ENCODE data around the gene TMEM212. TPM values are rescaled to one million over a fixed set of nuclear protein-coding genes. Genes with fewer than 3 reads are reported as not detected.

Gene TMEM212
- total and polyA plus RNA-seq, 4 experiments from 2014 or later = not detected

DNA sequence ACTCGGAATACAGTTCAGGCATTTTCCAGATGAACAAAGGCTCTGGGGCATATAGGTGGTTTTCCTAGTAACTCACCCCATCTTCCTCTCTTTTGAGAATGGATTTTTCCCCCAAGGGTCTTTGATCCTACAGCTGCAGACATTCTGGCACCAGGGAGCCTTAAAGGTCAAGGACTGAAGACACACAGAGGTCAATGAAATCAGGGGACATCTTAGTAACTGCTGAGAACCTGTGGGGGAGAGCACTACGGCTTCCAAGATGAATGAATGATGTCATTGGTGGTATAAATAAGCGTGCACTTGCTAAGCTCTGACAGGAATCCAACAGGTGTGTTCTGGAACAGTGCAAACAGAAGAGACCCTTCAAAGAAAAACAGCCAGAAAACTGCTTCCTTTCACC lies 36.3 kb downstream of the TMEM212 start:
- Mint-ChIP-seq H3K36me3 (no peaks in the 10 kb centered on the region), H3K4me1 (no peaks in the 10 kb centered on the region), H3K9me3 (no peaks in the 10 kb centered on the region), H3K4me3 (no peak overlapping the region), H3K27me3 (peaks cover 7 to 8% of the 10 kb centered on the region in 2 donors), H3K27ac (no peak overlapping the region)
- H3K9me3 ChIP-seq (ENCODE audit: control insufficient read depth in 1 of 2, low read length in 2 of 2) = no peaks in the 10 kb centered on the region
- H3K27me3 ChIP-seq (ENCODE audit: insufficient read depth, low read length) = no peaks in the 10 kb centered on the region
- no peak for DNase-seq
- no peaks in the 10 kb centered on the region for H3K4me1 ChIP-seq (ENCODE audit: insufficient read depth, low read length)
- CTCF ChIA-PET (ENCODE audit: partially characterized antibody) = no interaction called here
- H3K4me3 ChIP-seq (ENCODE audit: low read length in 2 of 2) = no peak overlapping the region
- no peak overlapping the region for H3K27ac ChIP-seq (ENCODE audit: low read depth, low read length)
- POLR2A ChIA-PET (ENCODE audit: partially characterized antibody) = no interaction called here
- H3K36me3 ChIP-seq (ENCODE audit: insufficient read depth, low read length) = no peaks in the 10 kb centered on the region
- intact Hi-C loops (cut with micrococcal nuclease) = no loop called here

DNA sequence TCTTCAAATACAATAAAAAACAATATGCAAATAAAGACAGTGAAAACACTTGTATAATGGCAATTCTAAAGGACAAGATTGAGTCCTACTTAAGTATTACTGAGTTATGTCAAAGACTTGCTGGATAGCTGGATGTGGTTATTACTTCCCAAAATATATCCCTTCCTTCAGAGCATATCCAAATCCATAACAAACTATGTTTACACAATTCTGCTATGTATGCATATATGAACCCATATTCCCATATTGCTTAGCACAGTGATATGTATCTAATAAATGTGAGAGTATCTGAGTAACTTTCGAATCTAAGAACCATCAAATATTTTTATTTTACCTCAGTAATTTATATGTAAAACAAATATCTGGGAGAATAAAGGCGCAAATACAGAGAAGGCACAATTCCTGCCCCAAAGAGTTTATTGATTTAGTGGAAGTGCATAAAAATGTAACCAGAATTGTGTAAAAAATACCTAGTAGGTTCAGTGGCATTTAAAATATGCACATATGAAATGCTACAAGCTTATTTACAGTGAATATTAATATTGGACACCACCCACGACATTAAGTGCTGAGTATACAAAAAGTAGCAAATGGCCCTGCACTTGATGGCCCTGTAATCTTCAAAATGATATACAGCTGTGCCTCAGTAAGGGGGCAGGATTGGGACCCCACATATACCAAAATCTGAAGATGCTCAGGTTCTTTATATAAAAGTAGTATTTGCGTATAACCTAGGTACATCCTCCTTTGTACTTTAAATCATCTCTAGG lies 37.1 kb downstream of the TMEM212 start:
- Histone ChIP-seq H3K27ac (ENCODE audit: low read depth, low read length) (no peak overlapping the region), H3K4me3 (ENCODE audit: low read length in 2 of 2) (no peak overlapping the region), H3K27me3 (ENCODE audit: insufficient read depth, low read length) (no peaks in the 10 kb centered on the region), H3K4me1 (ENCODE audit: insufficient read depth, low read length) (no peaks in the 10 kb centered on the region), H3K36me3 (ENCODE audit: insufficient read depth, low read length) (no peaks in the 10 kb centered on the region), H3K9me3 (ENCODE audit: control insufficient read depth in 1 of 2, low read length in 2 of 2) (no peaks in the 10 kb centered on the region)
- DNase-seq = no peak
- CTCF ChIA-PET (ENCODE audit: partially characterized antibody) = no interaction called here
- no peak overlapping the region for H3K4me3 Mint-ChIP-seq
- no peaks in the 10 kb centered on the region for H3K9me3 Mint-ChIP-seq
- POLR2A ChIA-PET (ENCODE audit: partially characterized antibody) = no interaction called here
- H3K4me1 Mint-ChIP-seq = no peaks in the 10 kb centered on the region
- intact Hi-C loops (cut with micrococcal nuclease) = no loop called here
- H3K36me3 Mint-ChIP-seq = no peaks in the 10 kb centered on the region
- no peak overlapping the region for H3K27ac Mint-ChIP-seq
- H3K27me3 Mint-ChIP-seq = peaks cover 7 to 8% of the 10 kb centered on the region in 2 donors

DNA sequence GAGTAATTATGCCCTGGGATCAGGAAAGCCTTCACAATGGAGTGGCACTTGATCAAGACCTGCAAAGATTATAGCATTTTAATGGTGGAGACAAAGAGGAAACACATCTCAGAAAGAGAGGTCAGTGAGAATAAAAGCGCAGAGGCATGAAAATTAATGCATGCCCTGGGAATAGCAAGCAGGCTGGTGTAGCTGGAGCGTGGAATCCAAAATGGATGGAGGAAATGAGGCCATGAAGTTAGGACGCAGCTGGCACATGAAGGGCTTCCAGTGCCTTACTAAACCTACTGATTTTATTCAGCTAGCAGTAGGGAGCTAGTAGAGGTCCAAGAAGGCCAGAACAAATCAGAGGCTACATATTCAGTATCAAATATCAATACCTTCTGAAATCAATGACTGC lies 38.1 kb downstream of the TMEM212 start:
- H3K27ac ChIP-seq (ENCODE audit: low read depth, low read length) = no peak overlapping the region
- H3K9me3 ChIP-seq (ENCODE audit: control insufficient read depth in 1 of 2, low read length in 2 of 2) = no peaks in the 10 kb centered on the region
- ChIA-PET POLR2A (ENCODE audit: partially characterized antibody) (no interaction called here), CTCF (ENCODE audit: partially characterized antibody) (no interaction called here)
- Mint-ChIP-seq H3K27ac (no peak overlapping the region), H3K4me3 (no peak overlapping the region), H3K27me3 (peaks cover 5 to 7% of the 10 kb centered on the region in 2 donors), H3K4me1 (no peaks in the 10 kb centered on the region), H3K9me3 (no peaks in the 10 kb centered on the region), H3K36me3 (no peaks in the 10 kb centered on the region)
- no peak for DNase-seq
- intact Hi-C loops (cut with micrococcal nuclease) = no loop called here
- H3K4me3 ChIP-seq (ENCODE audit: low read length in 2 of 2) = no peak overlapping the region
- no peaks in the 10 kb centered on the region for H3K27me3 ChIP-seq (ENCODE audit: insufficient read depth, low read length)
- no peaks in the 10 kb centered on the region for H3K36me3 ChIP-seq (ENCODE audit: insufficient read depth, low read length)
- H3K4me1 ChIP-seq (ENCODE audit: insufficient read depth, low read length) = no peaks in the 10 kb centered on the region

DNA sequence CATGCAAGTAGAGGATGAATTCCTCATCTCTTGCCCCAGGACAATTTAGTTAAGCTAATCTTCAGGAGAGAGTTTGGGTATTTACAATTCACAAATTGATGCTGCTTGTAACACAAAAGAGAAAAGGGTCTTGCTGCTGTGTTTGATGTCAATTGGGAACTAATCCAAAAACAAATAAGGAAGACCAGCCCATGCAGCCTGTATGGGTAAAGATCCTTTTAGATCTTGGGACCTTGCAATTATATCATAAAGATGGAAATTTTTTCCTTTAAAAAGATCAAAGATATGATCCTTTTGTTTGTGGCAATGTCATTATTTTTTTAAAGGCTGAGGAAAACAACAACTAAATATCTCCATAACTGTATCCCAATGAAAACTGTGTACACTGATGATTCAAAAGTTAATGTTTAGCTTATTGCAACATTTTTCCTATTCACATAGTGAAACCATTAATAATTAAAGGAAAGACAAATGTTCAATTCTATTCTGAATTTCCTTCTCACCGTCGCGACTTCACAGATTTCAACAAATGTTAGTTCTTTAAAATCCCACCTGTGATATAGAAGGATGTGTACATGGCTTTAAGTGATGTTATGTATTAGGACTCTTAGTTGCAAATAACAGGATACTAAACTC lies 40.2 kb downstream of the TMEM212 start:
- H3K27me3 Mint-ChIP-seq = peaks cover 5 to 7% of the 10 kb centered on the region in 2 donors
- no peaks in the 10 kb centered on the region for H3K27me3 ChIP-seq (ENCODE audit: insufficient read depth, low read length)
- H3K4me1 Mint-ChIP-seq = no peaks in the 10 kb centered on the region
- no peak overlapping the region for H3K27ac Mint-ChIP-seq
- ChIA-PET POLR2A (ENCODE audit: partially characterized antibody) (no interaction called here), CTCF (ENCODE audit: partially characterized antibody) (no interaction called here)
- no peaks in the 10 kb centered on the region for H3K4me1 ChIP-seq (ENCODE audit: insufficient read depth, low read length)
- H3K4me3 Mint-ChIP-seq = no peak overlapping the region
- H3K4me3 ChIP-seq (ENCODE audit: low read length in 2 of 2) = no peak overlapping the region
- H3K36me3 Mint-ChIP-seq = no peaks in the 10 kb centered on the region
- intact Hi-C loops (cut with micrococcal nuclease) = no loop called here
- H3K9me3 ChIP-seq (ENCODE audit: control insufficient read depth in 1 of 2, low read length in 2 of 2) = no peaks in the 10 kb centered on the region
- H3K9me3 Mint-ChIP-seq = no peaks in the 10 kb centered on the region
- H3K36me3 ChIP-seq (ENCODE audit: insufficient read depth, low read length) = no peaks in the 10 kb centered on the region
- H3K27ac ChIP-seq (ENCODE audit: low read depth, low read length) = no peak overlapping the region
- no peak for DNase-seq

DNA sequence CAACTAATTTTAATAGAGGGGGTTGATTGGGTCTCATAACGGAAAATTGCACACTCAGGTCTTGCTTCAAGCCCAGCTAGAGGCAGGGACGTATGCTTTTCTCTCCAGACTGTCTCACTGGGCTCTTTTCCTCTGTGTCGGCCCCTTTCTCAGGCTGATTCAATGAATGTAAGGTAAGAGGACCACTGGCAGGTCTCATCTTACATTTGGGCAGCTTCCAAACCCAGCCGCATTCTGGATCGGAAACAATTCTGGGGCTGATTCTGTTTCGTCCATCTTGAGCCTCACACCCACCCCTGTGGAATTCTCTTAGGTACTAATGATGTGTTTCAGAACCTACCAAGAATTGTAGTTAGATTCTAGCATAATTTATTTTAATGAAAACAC lies 40.7 kb downstream of the TMEM212 start:
- ChIA-PET CTCF (ENCODE audit: partially characterized antibody) (no interaction called here), POLR2A (ENCODE audit: partially characterized antibody) (no interaction called here)
- no peak overlapping the region for H3K27ac Mint-ChIP-seq
- DNase-seq = no peak
- H3K27me3 Mint-ChIP-seq = peaks cover 5% of the 10 kb centered on the region in 2 donors
- intact Hi-C loops (cut with micrococcal nuclease) = no loop called here
- no peaks in the 10 kb centered on the region for H3K27me3 ChIP-seq (ENCODE audit: insufficient read depth, low read length)
- no peaks in the 10 kb centered on the region for H3K36me3 ChIP-seq (ENCODE audit: insufficient read depth, low read length)
- H3K4me1 ChIP-seq (ENCODE audit: insufficient read depth, low read length) = no peaks in the 10 kb centered on the region
- H3K4me1 Mint-ChIP-seq = no peaks in the 10 kb centered on the region
- H3K36me3 Mint-ChIP-seq = no peaks in the 10 kb centered on the region
- H3K4me3 Mint-ChIP-seq = no peak overlapping the region
- H3K27ac ChIP-seq (ENCODE audit: low read depth, low read length) = no peak overlapping the region
- H3K4me3 ChIP-seq (ENCODE audit: low read length in 2 of 2) = no peak overlapping the region
- H3K9me3 Mint-ChIP-seq = no peaks in the 10 kb centered on the region
- H3K9me3 ChIP-seq (ENCODE audit: control insufficient read depth in 1 of 2, low read length in 2 of 2) = no peaks in the 10 kb centered on the region

DNA sequence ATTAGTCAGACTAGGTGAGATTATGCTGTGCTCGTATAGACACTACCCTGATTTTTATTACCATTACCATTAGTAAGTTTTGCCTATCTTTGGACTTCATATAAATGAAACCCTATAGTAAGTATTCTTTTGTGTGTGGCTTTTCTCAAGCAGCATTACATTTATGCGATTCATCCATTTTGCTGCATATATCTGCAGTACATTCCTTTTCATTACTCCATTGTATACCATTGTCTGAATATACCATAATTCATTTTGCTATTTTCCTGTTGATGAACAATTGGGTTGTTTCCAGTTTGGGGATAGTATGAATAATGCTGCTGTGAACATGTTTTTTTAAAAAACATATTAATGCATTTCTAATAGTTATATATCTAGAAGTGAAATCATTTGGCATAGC lies 45.3 kb downstream of the TMEM212 start:
- no peaks in the 10 kb centered on the region for H3K36me3 Mint-ChIP-seq
- Histone ChIP-seq H3K4me1 (ENCODE audit: insufficient read depth, low read length) (no peaks in the 10 kb centered on the region), H3K36me3 (ENCODE audit: insufficient read depth, low read length) (no peaks in the 10 kb centered on the region), H3K9me3 (ENCODE audit: control insufficient read depth in 1 of 2, low read length in 2 of 2) (no peaks in the 10 kb centered on the region), H3K27ac (ENCODE audit: low read depth, low read length) (no peak overlapping the region), H3K27me3 (ENCODE audit: insufficient read depth, low read length) (no peaks in the 10 kb centered on the region), H3K4me3 (ENCODE audit: low read length in 2 of 2) (no peak overlapping the region)
- no peak overlapping the region for H3K4me3 Mint-ChIP-seq
- intact Hi-C loops (cut with micrococcal nuclease) = no loop called here
- peaks cover 0 to 3% (median 0%) of the 10 kb centered on the region in 8 donors for H3K9me3 Mint-ChIP-seq
- DNase-seq = no peak
- H3K27me3 Mint-ChIP-seq = peaks cover 5 to 6% of the 10 kb centered on the region in 2 donors
- H3K4me1 Mint-ChIP-seq = no peaks in the 10 kb centered on the region
- H3K27ac Mint-ChIP-seq = no peak overlapping the region
- ChIA-PET POLR2A (ENCODE audit: partially characterized antibody) (no interaction called here), CTCF (ENCODE audit: partially characterized antibody) (no interaction called here)

DNA sequence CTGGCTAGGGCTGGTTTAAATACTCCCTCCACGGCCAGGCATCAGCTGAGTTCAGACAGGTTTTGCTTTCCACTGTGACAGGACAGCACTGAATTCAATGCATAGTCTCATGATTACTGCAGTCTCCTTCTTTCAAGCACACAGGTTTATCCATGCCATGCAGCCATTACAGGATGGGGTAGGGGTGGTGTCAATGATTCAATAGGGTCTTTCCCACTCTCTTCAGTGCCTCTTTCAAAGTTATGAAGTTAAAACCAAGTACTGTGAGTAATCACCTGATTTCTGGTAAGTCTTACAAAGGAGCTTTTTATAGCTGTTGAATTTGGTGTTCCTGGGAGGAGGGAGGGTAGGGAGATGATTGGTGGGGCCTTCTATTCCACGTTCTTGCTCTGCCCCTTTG lies 47.2 kb downstream of the TMEM212 start:
- Histone ChIP-seq H3K9me3 (ENCODE audit: control insufficient read depth in 1 of 2, low read length in 2 of 2) (no peaks in the 10 kb centered on the region), H3K4me3 (ENCODE audit: low read length in 2 of 2) (no peak overlapping the region), H3K27me3 (ENCODE audit: insufficient read depth, low read length) (no peaks in the 10 kb centered on the region), H3K27ac (ENCODE audit: low read depth, low read length) (no peak overlapping the region), H3K4me1 (ENCODE audit: insufficient read depth, low read length) (no peaks in the 10 kb centered on the region), H3K36me3 (ENCODE audit: insufficient read depth, low read length) (no peaks in the 10 kb centered on the region)
- H3K4me3 Mint-ChIP-seq = no peak overlapping the region
- ChIA-PET POLR2A (ENCODE audit: partially characterized antibody) (no interaction called here), CTCF (ENCODE audit: partially characterized antibody) (no interaction called here)
- H3K9me3 Mint-ChIP-seq = peaks cover 0 to 3% (median 0%) of the 10 kb centered on the region in 8 donors
- H3K36me3 Mint-ChIP-seq = no peaks in the 10 kb centered on the region
- peaks cover 5 to 10% of the 10 kb centered on the region in 2 donors for H3K27me3 Mint-ChIP-seq
- no peak overlapping the region for H3K27ac Mint-ChIP-seq
- no peak for DNase-seq
- no peaks in the 10 kb centered on the region for H3K4me1 Mint-ChIP-seq
- intact Hi-C loops (cut with micrococcal nuclease) = no loop called here

All from CD4-positive, alpha-beta memory T cell (primary cell).